SK-N-SH treated with all-trans-retinoic acid at 6 μM for 48 hours (cell line): ENCODE results near the gene CEP78.

Source experiments
- ATAC-seq: fragments of 200-7000 bp; cut with Tn5 transposase; 3 replicates; pipeline ENCODE4 v1.9.1; 2020; ENCODE audit warnings: mild to moderate bottlenecking, moderate library complexity
- ARNTL ChIP-seq: fragments of 450-650 bp; formaldehyde crosslinking; IDR thresholded peaks from 2 replicates; pipeline ENCODE4 v1.5.0; 2020; ENCODE audit warnings: low read depth, mild to moderate bottlenecking, moderate library complexity, borderline replicate concordance
- BACH2 ChIP-seq: fragments of 250-450 bp; sonication (Bioruptor Pico); IDR thresholded peaks from 2 replicates; pipeline ENCODE4 v1.9.0; 2021; ENCODE audit warnings: mild to moderate bottlenecking, borderline replicate concordance
- CSDC2 ChIP-seq: fragments of 250-450 bp; sonication (Bioruptor Pico); IDR thresholded peaks from 2 replicates; pipeline ENCODE4 v1.5.0; 2020; ENCODE audit warnings: mild to moderate bottlenecking, moderate library complexity
- ESRRG ChIP-seq: fragments of 250-450 bp; sonication (Bioruptor Pico); IDR thresholded peaks from 2 replicates; pipeline ENCODE4 v1.6.1; 2021; ENCODE audit warnings: mild to moderate bottlenecking
- GLIS3 ChIP-seq: fragments of 250-450 bp; sonication (Bioruptor Pico); IDR thresholded peaks from 2 replicates; pipeline ENCODE4 v1.5.0; 2020; ENCODE audit warnings: mild to moderate bottlenecking, moderate library complexity
- ISL1 ChIP-seq: fragments of 250-450 bp; sonication (Bioruptor Pico); IDR thresholded peaks from 2 replicates; pipeline ENCODE4 v2.1.2; 2022; ENCODE audit warnings: mild to moderate bottlenecking, moderate library complexity
- OSR1 ChIP-seq: fragments of 250-450 bp; sonication (Bioruptor Pico); IDR thresholded peaks from 2 replicates; pipeline ENCODE4 v1.8.0; 2022; ENCODE audit warnings: moderate library complexity, mild to moderate bottlenecking, inconsistent platforms
- PPARA ChIP-seq: fragments of 250-450 bp; sonication (Bioruptor Pico); IDR thresholded peaks from 2 replicates; pipeline ENCODE4 v1.5.0; 2020; ENCODE audit warnings: mild to moderate bottlenecking, borderline replicate concordance
- TCF4 ChIP-seq: fragments of 250-450 bp; sonication (Bioruptor Pico); IDR thresholded peaks from 2 replicates; pipeline ENCODE4 v1.8.0; 2021; ENCODE audit warnings: mild to moderate bottlenecking, moderate library complexity, borderline replicate concordance
- ZC3H10 ChIP-seq: fragments of 250-450 bp; sonication (Bioruptor Pico); IDR thresholded peaks from 2 replicates; pipeline ENCODE4 v1.5.1; 2021; ENCODE audit warnings: mild to moderate bottlenecking, moderate library complexity
- ZFP3 ChIP-seq: fragments of 250-450 bp; sonication (Bioruptor Pico); IDR thresholded peaks from 2 replicates; pipeline ENCODE4 v1.5.0; 2020; ENCODE audit warnings: mild to moderate bottlenecking, moderate library complexity
- ZFP30 ChIP-seq: fragments of 450-650 bp; formaldehyde crosslinking; IDR thresholded peaks from 2 replicates; pipeline ENCODE4 v1.5.0; 2022; ENCODE audit warnings: mild to moderate bottlenecking, moderate library complexity
- TF ChIP-seq, protein P1 (sequence below): fragments of 250-450 bp; sonication (Bioruptor Pico); IDR thresholded peaks from 2 replicates; pipeline ENCODE4 v1.8.0; 2021; ENCODE audit warnings: low read depth, mild to moderate bottlenecking, moderate library complexity, borderline replicate concordance
- TF ChIP-seq, protein P2 (sequence below): fragments of 250-450 bp; sonication (Bioruptor Pico); IDR thresholded peaks from 2 replicates; pipeline ENCODE4 v1.5.1; 2020; ENCODE audit warnings: low read depth, mild to moderate bottlenecking, moderate library complexity
- TF ChIP-seq, protein P3 (sequence below): fragments of 250-450 bp; sonication (Bioruptor Pico); IDR thresholded peaks from 2 replicates; pipeline ENCODE4 v1.5.1; 2021; ENCODE audit warnings: mild to moderate bottlenecking, moderate library complexity
- TF ChIP-seq, protein P4 (sequence below): fragments of 250-450 bp; sonication (Bioruptor Pico); IDR thresholded peaks from 2 replicates; pipeline ENCODE4 v1.8.0; 2020; ENCODE audit warnings: mild to moderate bottlenecking, moderate library complexity, borderline replicate concordance

Gene CEP78

GRCh38 chr9:78288214-78288892 lies 52.5 kb downstream of the CEP78 start:
- ATAC-seq, result no peak
- TF ChIP-seq, protein P1, sequence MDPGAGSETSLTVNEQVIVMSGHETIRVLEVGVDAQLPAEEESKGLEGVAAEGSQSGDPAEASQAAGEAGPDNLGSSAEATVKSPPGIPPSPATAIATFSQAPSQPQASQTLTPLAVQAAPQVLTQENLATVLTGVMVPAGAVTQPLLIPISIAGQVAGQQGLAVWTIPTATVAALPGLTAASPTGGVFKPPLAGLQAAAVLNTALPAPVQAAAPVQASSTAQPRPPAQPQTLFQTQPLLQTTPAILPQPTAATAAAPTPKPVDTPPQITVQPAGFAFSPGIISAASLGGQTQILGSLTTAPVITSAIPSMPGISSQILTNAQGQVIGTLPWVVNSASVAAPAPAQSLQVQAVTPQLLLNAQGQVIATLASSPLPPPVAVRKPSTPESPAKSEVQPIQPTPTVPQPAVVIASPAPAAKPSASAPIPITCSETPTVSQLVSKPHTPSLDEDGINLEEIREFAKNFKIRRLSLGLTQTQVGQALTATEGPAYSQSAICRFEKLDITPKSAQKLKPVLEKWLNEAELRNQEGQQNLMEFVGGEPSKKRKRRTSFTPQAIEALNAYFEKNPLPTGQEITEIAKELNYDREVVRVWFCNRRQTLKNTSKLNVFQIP (CRISPR knock-in tag), result no peak
- TF ChIP-seq BACH2 (CRISPR knock-in tag) (no peak), PPARA (CRISPR knock-in tag) (no peak), TCF4 (no peak), ESRRG (no peak), ARNTL (CRISPR knock-in tag) (no peak), GLIS3 (CRISPR knock-in tag) (no peak), OSR1 (CRISPR knock-in tag) (no peak), ZC3H10 (CRISPR knock-in tag) (no peak), ZFP3 (CRISPR knock-in tag) (no peak), ZFP30 (CRISPR knock-in tag) (no peak), CSDC2 (no peak)
- TF ChIP-seq, protein P2, sequence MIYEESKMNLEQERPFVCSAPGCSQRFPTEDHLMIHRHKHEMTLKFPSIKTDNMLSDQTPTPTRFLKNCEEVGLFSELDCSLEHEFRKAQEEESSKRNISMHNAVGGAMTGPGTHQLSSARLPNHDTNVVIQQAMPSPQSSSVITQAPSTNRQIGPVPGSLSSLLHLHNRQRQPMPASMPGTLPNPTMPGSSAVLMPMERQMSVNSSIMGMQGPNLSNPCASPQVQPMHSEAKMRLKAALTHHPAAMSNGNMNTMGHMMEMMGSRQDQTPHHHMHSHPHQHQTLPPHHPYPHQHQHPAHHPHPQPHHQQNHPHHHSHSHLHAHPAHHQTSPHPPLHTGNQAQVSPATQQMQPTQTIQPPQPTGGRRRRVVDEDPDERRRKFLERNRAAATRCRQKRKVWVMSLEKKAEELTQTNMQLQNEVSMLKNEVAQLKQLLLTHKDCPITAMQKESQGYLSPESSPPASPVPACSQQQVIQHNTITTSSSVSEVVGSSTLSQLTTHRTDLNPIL (CRISPR knock-in tag), result no peak
- TF ChIP-seq, protein P3, sequence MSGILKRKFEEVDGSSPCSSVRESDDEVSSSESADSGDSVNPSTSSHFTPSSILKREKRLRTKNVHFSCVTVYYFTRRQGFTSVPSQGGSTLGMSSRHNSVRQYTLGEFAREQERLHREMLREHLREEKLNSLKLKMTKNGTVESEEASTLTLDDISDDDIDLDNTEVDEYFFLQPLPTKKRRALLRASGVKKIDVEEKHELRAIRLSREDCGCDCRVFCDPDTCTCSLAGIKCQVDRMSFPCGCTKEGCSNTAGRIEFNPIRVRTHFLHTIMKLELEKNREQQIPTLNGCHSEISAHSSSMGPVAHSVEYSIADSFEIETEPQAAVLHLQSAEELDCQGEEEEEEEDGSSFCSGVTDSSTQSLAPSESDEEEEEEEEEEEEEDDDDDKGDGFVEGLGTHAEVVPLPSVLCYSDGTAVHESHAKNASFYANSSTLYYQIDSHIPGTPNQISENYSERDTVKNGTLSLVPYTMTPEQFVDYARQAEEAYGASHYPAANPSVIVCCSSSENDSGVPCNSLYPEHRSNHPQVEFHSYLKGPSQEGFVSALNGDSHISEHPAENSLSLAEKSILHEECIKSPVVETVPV, result no peak
- TF ChIP-seq, all 23 proteins: peak for 0

GRCh38 chr9:78289474-78289873 lies 53.6 kb downstream of the CEP78 start:
- no peak for TF ChIP-seq ZC3H10 (CRISPR knock-in tag)
- TF ChIP-seq ARNTL (CRISPR knock-in tag), result no peak
- no peak for TF ChIP-seq ZFP3 (CRISPR knock-in tag)
- TF ChIP-seq, protein P4, sequence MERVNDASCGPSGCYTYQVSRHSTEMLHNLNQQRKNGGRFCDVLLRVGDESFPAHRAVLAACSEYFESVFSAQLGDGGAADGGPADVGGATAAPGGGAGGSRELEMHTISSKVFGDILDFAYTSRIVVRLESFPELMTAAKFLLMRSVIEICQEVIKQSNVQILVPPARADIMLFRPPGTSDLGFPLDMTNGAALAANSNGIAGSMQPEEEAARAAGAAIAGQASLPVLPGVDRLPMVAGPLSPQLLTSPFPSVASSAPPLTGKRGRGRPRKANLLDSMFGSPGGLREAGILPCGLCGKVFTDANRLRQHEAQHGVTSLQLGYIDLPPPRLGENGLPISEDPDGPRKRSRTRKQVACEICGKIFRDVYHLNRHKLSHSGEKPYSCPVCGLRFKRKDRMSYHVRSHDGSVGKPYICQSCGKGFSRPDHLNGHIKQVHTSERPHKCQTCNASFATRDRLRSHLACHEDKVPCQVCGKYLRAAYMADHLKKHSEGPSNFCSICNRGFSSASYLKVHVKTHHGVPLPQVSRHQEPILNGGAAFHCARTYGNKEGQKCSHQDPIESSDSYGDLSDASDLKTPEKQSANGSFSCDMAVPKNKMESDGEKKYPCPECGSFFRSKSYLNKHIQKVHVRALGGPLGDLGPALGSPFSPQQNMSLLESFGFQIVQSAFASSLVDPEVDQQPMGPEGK (CRISPR knock-in tag), result no peak
- TF ChIP-seq, protein P2 (CRISPR knock-in tag), result no peak
- TF ChIP-seq, protein P3, result no peak
- ATAC-seq, result no peak

DNA sequence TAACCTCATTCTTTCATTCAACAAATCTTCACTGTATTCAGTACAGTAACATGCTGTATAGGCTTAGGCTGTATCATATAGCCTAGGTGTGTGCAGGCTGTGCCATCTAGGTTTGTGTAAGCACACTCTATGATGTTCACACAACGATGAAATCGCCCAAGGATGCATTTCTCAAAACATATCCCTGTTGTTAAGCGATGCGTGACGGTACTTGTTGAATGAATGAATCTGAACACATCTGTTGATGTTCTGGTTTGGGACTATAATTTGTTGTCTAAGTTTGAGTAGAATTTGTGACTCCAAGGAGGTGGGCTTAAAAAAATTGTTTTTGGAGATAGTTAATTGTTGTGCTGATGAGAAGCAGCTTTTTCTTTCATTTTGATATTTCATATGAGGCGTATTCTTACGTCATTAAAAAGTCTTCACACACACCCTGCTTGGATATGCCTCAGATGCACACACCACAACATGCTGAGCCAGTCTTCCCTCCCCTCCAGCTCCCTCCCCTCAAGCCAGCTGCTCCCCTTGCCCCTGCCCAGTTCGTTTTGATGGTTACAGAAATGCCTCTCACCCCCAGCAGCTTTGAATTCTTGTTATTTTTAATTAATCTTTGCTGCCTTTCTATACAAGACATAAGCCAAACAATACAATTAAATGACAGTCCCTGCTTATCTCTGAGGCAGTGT lies 55.5 kb downstream of the CEP78 start:
- ATAC-seq, result no peak
- TF ChIP-seq PPARA (CRISPR knock-in tag) (no peak), ZFP3 (CRISPR knock-in tag) (no peak), ISL1 (CRISPR knock-in tag) (no peak)
- TF ChIP-seq, protein P1 (CRISPR knock-in tag), result no peak
- TF ChIP-seq, protein P2 (CRISPR knock-in tag), result no peak
- TF ChIP-seq, protein P4 (CRISPR knock-in tag), result no peak
